ENCODE measurements around the gene KRT17.

GRCh38 chr17:41593306-41593981, 30.9 kb downstream of the KRT17 start:
- TF ChIP-seq CTCF (conservative IDR thresholded peaks at IDR 0.05) (no peak), EZH2 (IDR thresholded peaks at IDR 0.05; ENCODE audit: low read depth) (no peak)

All from PC-9 (cell line).